Heart left ventricle (tissue), 16 donors: ENCODE results near the gene ARHGAP12. TPM values are rescaled to one million over a fixed set of nuclear protein-coding genes. Genes with fewer than 3 reads are reported as not detected.

Experiments
- ATAC-seq, 4 donors: fragments of 200-7000 bp; cut with Tn5 transposase; one replicate each; pipeline ENCODE4 v1.9.1; 2020 to 2022; ENCODE audit warnings: moderate library complexity in 4 of 4, mild to moderate bottlenecking in 3 of 4, moderate number of reproducible peaks in 1 of 4
- DNase-seq, 5 donors: peaks; one replicate each; pipeline ENCODE4 v3.0.0-alpha.2; 2020
- H3K27ac ChIP-seq, 12 donors: fragments of 200-600 bp; sonication (generic) in 4 of 12; one replicate each; pipeline versions ENCODE4 v1.5.0 to v1.8.0; 2016 to 2022; ENCODE audit warnings: mild to moderate bottlenecking in 2 of 12
- H3K27me3 ChIP-seq, 9 donors: fragments of 200-600 bp; sonication (generic) in 2 of 9; one replicate each; pipeline versions ENCODE4 v1.5.1 to v1.8.0; 2016 to 2022; ENCODE audit warnings: mild to moderate bottlenecking in 3 of 9
- H3K36me3 ChIP-seq, 9 donors: fragments of 200-600 bp; sonication (generic) in 2 of 9; one replicate each; pipeline versions ENCODE4 v1.5.0 to v1.8.0; 2018 to 2022; ENCODE audit warnings: mild to moderate bottlenecking in 2 of 9
- H3K4me1 ChIP-seq, 12 donors: fragments of 200-600 bp; sonication (generic) in 4 of 12; one replicate each; pipeline versions ENCODE4 v1.5.0 to v1.8.0; 2016 to 2022; ENCODE audit warnings: mild to moderate bottlenecking in 3 of 12
- H3K4me3 ChIP-seq, 12 donors: fragments of 200-600 bp; sonication (generic) in 4 of 12; one replicate each; pipeline versions ENCODE4 v1.5.0 to v1.8.0; 2017 to 2022; ENCODE audit warnings: mild to moderate bottlenecking in 9 of 12, moderate library complexity in 4 of 12
- H3K9me3 ChIP-seq, 12 donors: fragments of 200-600 bp; sonication (generic) in 4 of 12; one replicate each; pipeline versions ENCODE4 v1.5.0 to v1.8.0; 2016 to 2022; ENCODE audit warnings: mild to moderate bottlenecking in 1 of 12
- POLR2A ChIP-seq, 2 donors: fragments of 450-650 bp; IDR thresholded peaks; one replicate each; pipeline ENCODE4 v1.6.1; 2017; ENCODE audit warnings: antibody characterized with exemption in 2 of 2, mild to moderate bottlenecking in 2 of 2, moderate library complexity in 2 of 2
- WGBS, 4 donors: extraction: QIAGEN DNeasy Blood & Tissue Kit in 2 of 4; methylation state at CpG; one replicate each; pipeline versions ENCODE4 v1.1.5 to v1.1.7; 2013 to 2018; 5-methylcytosine and 5-hydroxymethylcytosine counted together
- intact Hi-C, 10 donors: fragments of 100-400 bp; cut with DNase I; formaldehyde crosslinking; loops; one replicate each; pipeline versions ENCODE4 v1.11.1 to v1.14.2; 2022
- polyA plus RNA-seq, 2 donors: library from polyadenylated mRNA; stranded (reverse); fragments of 200-250 nt; gene quantifications; one replicate each; pipeline ENCODE4 v1.2.3, GENCODE V29; 2013
- total RNA-seq, 9 donors: library from RNA; depleted of rRNA in 2 of 9; stranded (reverse); fragments of >200 nt in 2 of 9; fragmentation: NEBNext Ultra II Directional in 3 of 9; extraction: Animal tissue kit (Norgen Biotek cat#: 25700) in 3 of 9; gene quantifications; one replicate each; pipeline versions ENCODE4 v1.1.0 to v1.2.4, GENCODE V29; 2016 to 2023
- TF ChIP-seq, protein P1 (sequence below), 12 donors: fragments of 200-600 bp; sonication (generic) in 4 of 12; IDR thresholded peaks; one replicate each; pipeline versions ENCODE4 v1.5.0 to v1.8.0; 2018 to 2022; ENCODE audit warnings: antibody characterized with exemption in 12 of 12, mild to moderate bottlenecking in 5 of 12
- donor health status: ischemic (EF 13 %, LVEDD 7.1; RV severe dilation, severe dysfunction).
- donor health status: healthy with polysubstance abuse.
- donor health status: DM: no; HTN: yes; CAD: no.
- donor health status: DM: no; HTN: no; CAD: no.
- donor health status: ischemic (EF 25% LVEDD 6.9; RV normal size, moderate dysfunction).
- donor health status: ischemic (EF 25% LVEDD 5.7; RV mildly dilated, moderate dysfunction).
- donor health status: healthy.
- donor health status: DM: yes; HTN: yes; CAD: no.
- donor health status: ischemic (EF 35%, LVEDD 5.7; RV mildly dilated, moderate dysfunction).
- donor health status: nonischemic (EF 11% LVEDD 7.7; RV severe dilation, severe dysfunction).
- donor health status: DM: yes; HTN: yes; CAD: no.
- donor health status: PGD.
- donor health status: ischemic (EF 29% LVEDD 5.4; RV normal size, mild dysfunction).
- donor health status: nonischemic (EF 23%, LVEDD 6.1; RV moderate dilation, normal function).

Gene ARHGAP12
- total and polyA plus RNA-seq, 11 donors, result 11.5 to 27.6 (median 20.1) TPM

DNA sequence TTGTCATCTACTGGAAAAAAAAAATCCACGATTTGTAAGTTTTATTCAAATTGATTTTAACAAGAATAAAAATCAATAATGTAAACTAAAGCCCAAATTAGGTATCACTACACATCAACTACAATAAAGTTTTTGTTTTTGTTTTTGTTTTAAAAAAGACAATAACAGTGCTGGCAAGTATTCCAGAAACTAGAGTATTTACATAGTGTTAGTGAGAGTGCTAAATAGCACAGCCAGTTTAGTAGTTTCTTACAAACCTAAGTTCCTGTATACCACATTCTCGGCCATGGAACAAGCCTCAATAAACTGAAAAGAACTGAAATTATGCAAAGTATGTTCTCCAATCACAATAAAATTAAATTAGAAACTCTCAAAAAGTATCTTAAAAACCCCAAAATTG is 8.1 kb downstream of the ARHGAP12 start:
- intact Hi-C loops, result loop anchor here in 2 of 10 donors (10.0 kb wide), 2 partner anchors 46 to 56 kb away; no protein-coding TSS in a partner anchor
- H3K4me3 ChIP-seq, result no peak overlapping the region
- ATAC-seq (no peak), DNase-seq (no peak)
- TF ChIP-seq POLR2A (IDR thresholded peaks at IDR 0.05), result no peak
- TF ChIP-seq, protein P1, sequence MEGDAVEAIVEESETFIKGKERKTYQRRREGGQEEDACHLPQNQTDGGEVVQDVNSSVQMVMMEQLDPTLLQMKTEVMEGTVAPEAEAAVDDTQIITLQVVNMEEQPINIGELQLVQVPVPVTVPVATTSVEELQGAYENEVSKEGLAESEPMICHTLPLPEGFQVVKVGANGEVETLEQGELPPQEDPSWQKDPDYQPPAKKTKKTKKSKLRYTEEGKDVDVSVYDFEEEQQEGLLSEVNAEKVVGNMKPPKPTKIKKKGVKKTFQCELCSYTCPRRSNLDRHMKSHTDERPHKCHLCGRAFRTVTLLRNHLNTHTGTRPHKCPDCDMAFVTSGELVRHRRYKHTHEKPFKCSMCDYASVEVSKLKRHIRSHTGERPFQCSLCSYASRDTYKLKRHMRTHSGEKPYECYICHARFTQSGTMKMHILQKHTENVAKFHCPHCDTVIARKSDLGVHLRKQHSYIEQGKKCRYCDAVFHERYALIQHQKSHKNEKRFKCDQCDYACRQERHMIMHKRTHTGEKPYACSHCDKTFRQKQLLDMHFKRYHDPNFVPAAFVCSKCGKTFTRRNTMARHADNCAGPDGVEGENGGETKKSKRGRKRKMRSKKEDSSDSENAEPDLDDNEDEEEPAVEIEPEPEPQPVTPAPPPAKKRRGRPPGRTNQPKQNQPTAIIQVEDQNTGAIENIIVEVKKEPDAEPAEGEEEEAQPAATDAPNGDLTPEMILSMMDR (IDR thresholded peaks at IDR 0.05), result no peak
- H3K27me3 ChIP-seq, result no peaks in the 10 kb centered on the region
- H3K27ac ChIP-seq, result no peak overlapping the region
- WGBS, 4 donors, result 90 to 98% (median 92%) methylated on average over 2 of the region's 2 CpGs
- H3K4me1 ChIP-seq, result peaks cover 0 to 33% (median 5%) of the 10 kb centered on the region in 12 donors
- H3K36me3 ChIP-seq, result no peaks in the 10 kb centered on the region
- H3K9me3 ChIP-seq, result peaks cover 0 to 6% (median 0%) of the 10 kb centered on the region in 12 donors

DNA sequence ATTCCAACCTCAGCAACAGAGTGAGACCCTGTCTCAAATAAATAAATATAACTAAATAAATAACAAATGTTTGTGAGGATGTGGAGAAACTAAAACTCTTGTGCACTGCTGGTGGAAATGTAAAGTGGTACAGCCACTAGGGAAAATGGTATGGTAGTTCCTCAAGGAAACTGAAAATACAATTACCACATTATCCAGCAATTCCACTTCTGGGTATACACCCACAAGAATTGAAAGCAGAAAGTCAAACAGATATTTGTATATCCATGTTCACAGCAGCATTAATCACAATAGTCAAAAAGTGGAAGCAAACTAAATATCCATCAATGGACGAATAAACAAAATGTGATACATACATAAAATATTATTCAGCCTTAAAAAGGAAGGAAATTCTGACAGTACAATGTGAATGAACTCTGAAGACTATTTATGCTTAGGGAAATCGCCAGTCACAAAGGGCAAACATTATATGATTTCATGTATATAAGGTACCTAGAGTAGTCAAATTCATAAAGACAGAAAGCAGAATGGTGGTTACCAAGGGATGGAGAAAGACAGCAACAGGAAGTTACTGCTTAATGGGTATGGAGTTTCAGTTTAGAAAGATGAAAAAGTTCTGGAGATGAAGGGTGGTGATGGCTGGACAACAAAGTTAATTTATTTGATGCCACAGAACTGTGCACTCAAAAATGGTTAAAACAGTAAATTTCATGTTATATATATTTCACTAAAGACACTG is 9.8 kb downstream of the ARHGAP12 start:
- no peak overlapping the region for H3K4me3 ChIP-seq
- WGBS, 4 donors, result 85 to 97% (median 94%) methylated on average over 2 of the region's 2 CpGs
- H3K9me3 ChIP-seq, result peaks cover 0 to 6% (median 0%) of the 10 kb centered on the region in 12 donors
- no peak overlapping the region for H3K27ac ChIP-seq
- no peak for DNase-seq
- H3K27me3 ChIP-seq, result no peaks in the 10 kb centered on the region
- H3K36me3 ChIP-seq, result no peaks in the 10 kb centered on the region
- intact Hi-C loops, result no loop called here
- H3K4me1 ChIP-seq, result peaks cover 0 to 34% (median 3%) of the 10 kb centered on the region in 12 donors
- no peak for ATAC-seq
- TF ChIP-seq, protein P1 (IDR thresholded peaks at IDR 0.05), result no peak
- TF ChIP-seq POLR2A (IDR thresholded peaks at IDR 0.05), result no peak

DNA sequence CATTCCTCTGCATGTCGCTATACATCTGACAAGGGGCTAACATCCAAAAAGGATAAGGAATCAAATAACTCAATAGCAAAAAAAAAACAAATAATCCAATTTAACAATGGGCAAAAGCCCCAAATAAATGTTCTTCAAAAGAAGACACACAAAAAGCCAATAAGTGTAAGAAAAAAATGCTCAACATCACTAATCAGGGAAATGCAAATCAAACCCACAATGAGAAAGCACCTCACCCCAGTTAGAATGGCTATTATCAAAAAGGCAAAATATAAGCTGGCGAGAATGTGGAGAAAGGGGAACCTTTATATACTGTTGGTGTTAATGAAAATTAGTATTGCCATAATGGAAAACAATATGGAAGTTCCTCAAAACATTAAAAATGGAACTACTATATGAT is 14.3 kb downstream of the ARHGAP12 start:
- Histone ChIP-seq H3K4me1 (peaks cover 0 to 36% (median 21%) of the 10 kb centered on the region in 12 donors), H3K27me3 (no peaks in the 10 kb centered on the region), H3K9me3 (peaks cover 0 to 4% (median 0%) of the 10 kb centered on the region in 12 donors), H3K27ac (no peak overlapping the region), H3K4me3 (no peak overlapping the region), H3K36me3 (no peaks in the 10 kb centered on the region)
- ATAC-seq (no peak), DNase-seq (no peak)
- WGBS, 4 donors, result 98 to 100% (median 98%) methylated on average over 2 of the region's 2 CpGs
- no peak for TF ChIP-seq POLR2A (IDR thresholded peaks at IDR 0.05)
- TF ChIP-seq, protein P1 (IDR thresholded peaks at IDR 0.05), result no peak
- intact Hi-C loops, result no loop called here
